Stomach (tissue), 4 donors: Measurements from ENCODE around the gene MRPL55.

Experiments
- CTCF ChIP-seq, 7 experiments: fragments of 450-650 bp in 4 of 7; fragments of 200-600 bp in 3 of 7; sonication (generic) in 3 of 7; IDR thresholded peaks; one replicate each; pipeline ENCODE4 v1.5.1; 2016 to 2019; ENCODE audit warnings: antibody characterized with exemption in 7 of 7, control low read depth in 2 of 7, mild to moderate bottlenecking in 1 of 7
- EP300 ChIP-seq: sonication (generic); formaldehyde crosslinking; IDR thresholded peaks from one replicate; pipeline ENCODE4 v1.6.1; 2017; ENCODE audit warnings: antibody characterized with exemption
- POLR2A ChIP-seq, 4 donors: fragments of 450-650 bp; IDR thresholded peaks; one replicate each; pipeline ENCODE4 v1.6.1; 2016; ENCODE audit warnings: antibody characterized with exemption in 4 of 4, control low read depth in 2 of 4, mild to moderate bottlenecking in 1 of 4, moderate library complexity in 1 of 4
- POLR2AphosphoS5 ChIP-seq, 3 donors: sonication (generic); formaldehyde crosslinking; IDR thresholded peaks; one replicate each; pipeline ENCODE4 v1.6.1; 2016; ENCODE audit warnings: antibody characterized with exemption in 3 of 3

- TF ChIP-seq CTCF (IDR thresholded peaks at IDR 0.05) (peak in 1 of 7 experiments; percentile 11), POLR2A (IDR thresholded peaks at IDR 0.05) (no peak), POLR2AphosphoS5 (IDR thresholded peaks at IDR 0.05) (no peak), EP300 (no peak)
Measured at GRCh38 chr1:228073857-228074545, 35.1 kb downstream of the MRPL55 start.
